Keratinocyte (primary cell): ENCODE measurements around the gene NPTX1.

Experiments used
- CTCF ChIP-seq, 3 experiments: IDR thresholded peaks in 1 of 3; conservative IDR thresholded peaks in 1 of 3; optimal IDR thresholded peaks in 1 of 3; 2 replicates in 2 of 3; 3 replicates in 1 of 3; pipeline versions ENCODE3 to v1.5.1; 2011; ENCODE audit warnings: low read length in 3 of 3, mild to moderate bottlenecking in 3 of 3, moderate library complexity in 2 of 3, control low read depth in 1 of 3, inconsistent platforms in 1 of 3; ENCODE audit not compliant: insufficient read depth in 2 of 3; ENCODE audit errors: extremely low read depth in 1 of 3
- EZH2 ChIP-seq: IDR thresholded peaks from one replicate; pipeline ENCODE4 v1.6.1; 2012; ENCODE audit warnings: inconsistent platforms, mild to moderate bottlenecking, low read length, moderate library complexity

- TF ChIP-seq CTCF (optimal IDR thresholded peaks at IDR 0.05 in 1 of 3, IDR thresholded peaks at IDR 0.05 in 1 of 3, conservative IDR thresholded peaks at IDR 0.05 in 1 of 3; ENCODE audit: extremely low read depth in 1 of 3, insufficient read depth in 2 of 3, low read length in 3 of 3), result no peak
- no peak for TF ChIP-seq EZH2
Measured at GRCh38 chr17:80437532-80437931, 38.9 kb downstream of the NPTX1 start.
